ENCODE measurements around the gene HLF.

DNA sequence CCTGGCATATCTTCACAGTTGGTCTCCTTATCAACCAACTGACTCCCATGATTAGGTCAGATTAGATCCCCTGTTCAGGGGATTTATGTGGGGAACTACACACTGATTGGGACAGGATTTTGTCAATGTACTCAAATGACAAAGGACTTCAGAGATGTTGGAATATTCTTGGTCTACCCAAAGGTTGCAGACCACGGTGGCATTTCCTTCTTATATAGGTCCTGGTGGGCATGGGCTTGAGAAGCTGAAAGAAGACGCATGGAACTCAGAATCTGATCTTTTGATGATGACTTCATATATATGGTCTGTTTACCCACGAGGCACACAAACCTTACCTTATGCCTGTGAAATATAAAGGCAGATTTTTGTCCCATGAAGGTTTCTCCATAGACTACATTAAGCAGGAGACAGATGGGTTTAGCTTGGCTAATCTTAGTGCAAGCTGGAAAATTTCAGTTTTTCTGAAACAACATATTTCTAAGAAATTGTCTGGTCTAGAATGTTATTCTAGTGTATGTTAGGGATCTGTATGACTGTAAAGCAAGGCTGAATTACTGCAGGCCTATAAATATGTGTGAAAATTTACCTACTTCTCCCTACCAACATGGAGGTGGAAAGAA is 33.5 kb downstream of the HLF start:
- TF ChIP-seq, protein P1, sequence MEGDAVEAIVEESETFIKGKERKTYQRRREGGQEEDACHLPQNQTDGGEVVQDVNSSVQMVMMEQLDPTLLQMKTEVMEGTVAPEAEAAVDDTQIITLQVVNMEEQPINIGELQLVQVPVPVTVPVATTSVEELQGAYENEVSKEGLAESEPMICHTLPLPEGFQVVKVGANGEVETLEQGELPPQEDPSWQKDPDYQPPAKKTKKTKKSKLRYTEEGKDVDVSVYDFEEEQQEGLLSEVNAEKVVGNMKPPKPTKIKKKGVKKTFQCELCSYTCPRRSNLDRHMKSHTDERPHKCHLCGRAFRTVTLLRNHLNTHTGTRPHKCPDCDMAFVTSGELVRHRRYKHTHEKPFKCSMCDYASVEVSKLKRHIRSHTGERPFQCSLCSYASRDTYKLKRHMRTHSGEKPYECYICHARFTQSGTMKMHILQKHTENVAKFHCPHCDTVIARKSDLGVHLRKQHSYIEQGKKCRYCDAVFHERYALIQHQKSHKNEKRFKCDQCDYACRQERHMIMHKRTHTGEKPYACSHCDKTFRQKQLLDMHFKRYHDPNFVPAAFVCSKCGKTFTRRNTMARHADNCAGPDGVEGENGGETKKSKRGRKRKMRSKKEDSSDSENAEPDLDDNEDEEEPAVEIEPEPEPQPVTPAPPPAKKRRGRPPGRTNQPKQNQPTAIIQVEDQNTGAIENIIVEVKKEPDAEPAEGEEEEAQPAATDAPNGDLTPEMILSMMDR (IDR thresholded peaks at IDR 0.05): no peak
- TF ChIP-seq EP300 (IDR thresholded peaks at IDR 0.05) (no peak), POLR2AphosphoS5 (IDR thresholded peaks at IDR 0.05) (no peak)
